PFSK-1 (cell line): ENCODE results near the gene KLK10.

Source experiments
- POLR2AphosphoS5 ChIP-seq: IDR thresholded peaks from 2 replicates; pipeline ENCODE4 v1.6.1; 2012; ENCODE audit warnings: low read depth, mild to moderate bottlenecking, control low read depth, low read length, moderate library complexity
- REST ChIP-seq, 2 experiments: IDR thresholded peaks; 2 replicates each; pipeline versions ENCODE4 v1.6.1 to v1.8.0; 2011 to 2012; ENCODE audit warnings: low read depth in 2 of 2, low read length in 2 of 2, control low read depth in 1 of 2, inconsistent platforms in 1 of 2, mild to moderate bottlenecking in 1 of 2, moderate library complexity in 1 of 2; ENCODE audit not compliant: insufficient read depth in 1 of 2

DNA sequence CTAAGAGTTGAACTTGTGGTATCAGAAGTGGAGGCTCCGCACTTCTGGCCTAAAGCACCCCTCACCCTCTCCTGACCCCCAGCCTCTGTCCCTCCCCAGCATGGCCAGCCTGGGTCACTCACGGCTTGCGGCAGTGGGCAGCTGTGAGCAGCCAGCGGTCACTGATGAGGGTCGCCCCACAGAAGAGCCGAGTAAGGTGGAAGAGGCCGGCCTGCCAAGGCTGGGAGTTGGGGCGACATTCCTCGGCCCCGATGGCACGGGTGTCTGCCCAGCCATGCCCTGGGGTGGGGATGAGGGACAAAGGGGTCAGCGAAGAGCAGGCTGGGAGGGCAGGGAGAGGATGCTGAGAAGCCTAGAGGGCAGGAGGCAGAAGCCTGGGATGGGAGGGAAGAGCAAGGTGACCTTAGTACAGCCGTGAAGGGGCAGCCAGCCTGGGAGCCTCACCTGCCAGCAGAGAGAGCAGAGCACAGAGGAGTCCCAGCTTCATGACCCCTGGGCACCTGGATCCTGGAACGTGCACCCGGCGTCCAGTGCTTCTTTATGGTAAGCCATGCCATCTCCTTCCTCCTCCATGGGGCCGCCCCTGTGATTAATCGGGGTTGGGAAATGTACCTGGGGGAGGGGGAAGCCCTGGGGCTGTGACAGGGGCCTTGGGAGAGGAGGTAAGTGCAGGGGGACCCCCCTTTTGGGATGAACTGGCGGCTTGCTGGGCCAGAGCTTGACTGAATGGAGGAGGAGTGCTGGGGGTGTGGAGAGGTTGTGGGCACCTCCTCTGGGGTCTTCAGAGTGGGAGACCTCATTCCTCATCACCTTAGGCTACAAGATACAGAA lies 10.2 kb downstream of the KLK10 start:
- TF ChIP-seq POLR2AphosphoS5: no peak
- TF ChIP-seq REST (IDR thresholded peaks at IDR 0.05; ENCODE audit: insufficient read depth in 1 of 2, low read depth in 2 of 2, low read length in 2 of 2): no peak
